ENCODE results near the gene L3MBTL1. TPM values are rescaled to one million over a fixed set of nuclear protein-coding genes. Genes with fewer than 3 reads are reported as not detected.

L3MBTL1 gene
- total RNA-seq, 1 experiment from 2014 or later = 8.4 TPM

GRCh38 chr20:43558412-43559146 lies 51.1 kb downstream of the L3MBTL1 start, which contains the start of gene SGK2:
Gene SGK2, plus strand, starts transcription at chr20:43559027. Its CDS starts 7,469 bp downstream, at chr20:43566496.
- intact Hi-C loops (cut with micrococcal nuclease; ENCODE audit: unreplicated experiment) = loop anchor here (1.0 to 5.0 kb wide), 3 partner anchors 20 to 134 kb away; partner anchors contain the start of gene IFT52
- Histone ChIP-seq H3K4me1 (peaks cover 30% of the 10 kb centered on the region), H3K9me3 (no peaks in the 10 kb centered on the region), H3K4me3 (ENCODE audit: low read depth, low read length) (no peak within 1 kb of the TSS), H3K36me3 (ENCODE audit: control insufficient read depth, insufficient read depth, low read length) (no peaks in the 10 kb centered on the region), H3K27me3 (replicated peaks; ENCODE audit: control insufficient read depth, insufficient read depth, low read length) (no peaks in the 10 kb centered on the region)
- Mint-ChIP-seq H3K27me3 (ENCODE audit: insufficient read depth, unreplicated experiment) (no peaks in the 10 kb centered on the region), H3K27ac (ENCODE audit: unreplicated experiment) (peak within 1 kb of the TSS; percentile 23), H3K4me1 (ENCODE audit: low read depth, unreplicated experiment) (peaks cover 17% of the 10 kb centered on the region), H3K36me3 (ENCODE audit: insufficient read depth, unreplicated experiment) (peaks cover 4% of the 10 kb centered on the region), H3K4me3 (ENCODE audit: unreplicated experiment) (peak within 1 kb of the TSS; percentile 15), H3K9me3 (ENCODE audit: unreplicated experiment) (no peaks in the 10 kb centered on the region)
- TF ChIP-seq CTCF (IDR thresholded peaks at IDR 0.05; ENCODE audit: insufficient read depth in 1 of 2, low read depth in 1 of 2, low read length in 1 of 2, severe bottlenecking in 1 of 2, unreplicated experiment in 1 of 2) = no peak
- BruUV-seq (replicated peaks) = TSS peak; percentile 94
- peak; percentile 90 to 94 for DNase-seq
- ChIA-PET CTCF (interaction anchor here (0.5 to 1.5 kb wide), 10 partner anchors 9 to 133 kb away, joined by 3 to 32 read pairs (median 5); partner anchors contain the start of gene IFT52), POLR2A (interaction anchor here (1.0 to 1.5 kb wide), 4 partner anchors 13 to 101 kb away, joined by 4 to 13 read pairs (median 6); partner anchors contain the start of gene IFT52)

GRCh38 chr20:43559147-43559987 lies 51.9 kb downstream of the L3MBTL1 start:
- Mint-ChIP-seq H3K27me3 (ENCODE audit: insufficient read depth, unreplicated experiment) (no peaks in the 10 kb centered on the region), H3K27ac (ENCODE audit: unreplicated experiment) (peak overlapping the region; percentile 10), H3K36me3 (ENCODE audit: insufficient read depth, unreplicated experiment) (peaks cover 4% of the 10 kb centered on the region), H3K4me3 (ENCODE audit: unreplicated experiment) (peak overlapping the region; percentile 15), H3K9me3 (ENCODE audit: unreplicated experiment) (no peaks in the 10 kb centered on the region), H3K4me1 (ENCODE audit: low read depth, unreplicated experiment) (peaks cover 17% of the 10 kb centered on the region)
- ChIA-PET POLR2A (interaction anchor here (0.7 to 1.5 kb wide), 5 partner anchors 12 to 102 kb away, joined by 3 to 13 read pairs (median 6); partner anchors contain the start of gene IFT52), CTCF (interaction anchor here (0.5 to 1.5 kb wide), 11 partner anchors 9 to 342 kb away, joined by 3 to 32 read pairs (median 5); partner anchors contain the start of gene IFT52)
- no peak for TF ChIP-seq CTCF (IDR thresholded peaks at IDR 0.05; ENCODE audit: insufficient read depth in 1 of 2, low read depth in 1 of 2, low read length in 1 of 2, severe bottlenecking in 1 of 2, unreplicated experiment in 1 of 2)
- no peaks in the 10 kb centered on the region for H3K9me3 ChIP-seq
- TSS peak; percentile 74 for BruUV-seq (replicated peaks)
- peak in 1 of 2 experiments; percentile 34 for DNase-seq
- intact Hi-C loops (cut with micrococcal nuclease; ENCODE audit: unreplicated experiment) = loop anchor here (2.0 to 5.0 kb wide), 2 partner anchors 21 to 133 kb away; no protein-coding TSS in a partner anchor
- peaks cover 30% of the 10 kb centered on the region for H3K4me1 ChIP-seq
- no peaks in the 10 kb centered on the region for H3K36me3 ChIP-seq (ENCODE audit: control insufficient read depth, insufficient read depth, low read length)
- H3K4me3 ChIP-seq (ENCODE audit: low read depth, low read length) = no peak overlapping the region
- no peaks in the 10 kb centered on the region for H3K27me3 ChIP-seq (replicated peaks; ENCODE audit: control insufficient read depth, insufficient read depth, low read length)

- Histone ChIP-seq H3K27me3 (replicated peaks; ENCODE audit: control insufficient read depth, insufficient read depth, low read length) (no peaks in the 10 kb centered on the region), H3K4me3 (ENCODE audit: low read depth, low read length) (no peak overlapping the region), H3K4me1 (peaks cover 30% of the 10 kb centered on the region), H3K36me3 (ENCODE audit: control insufficient read depth, insufficient read depth, low read length) (no peaks in the 10 kb centered on the region), H3K9me3 (no peaks in the 10 kb centered on the region)
- POLR2A ChIA-PET = no interaction called here
- Mint-ChIP-seq H3K27me3 (ENCODE audit: insufficient read depth, unreplicated experiment) (no peaks in the 10 kb centered on the region), H3K27ac (ENCODE audit: unreplicated experiment) (no peak overlapping the region), H3K36me3 (ENCODE audit: insufficient read depth, unreplicated experiment) (peaks cover 4% of the 10 kb centered on the region), H3K4me1 (ENCODE audit: low read depth, unreplicated experiment) (peaks cover 17% of the 10 kb centered on the region), H3K4me3 (ENCODE audit: unreplicated experiment) (no peak overlapping the region), H3K9me3 (ENCODE audit: unreplicated experiment) (no peaks in the 10 kb centered on the region)
- BruUV-seq (replicated peaks) = no TSS peak
- intact Hi-C loops (cut with micrococcal nuclease; ENCODE audit: unreplicated experiment) = no loop called here
- CTCF ChIA-PET = interaction anchor here (0.7 kb wide), 1 partner anchor 11 kb away, joined by 6 read pairs; no protein-coding TSS in a partner anchor
- TF ChIP-seq CTCF (IDR thresholded peaks at IDR 0.05; ENCODE audit: insufficient read depth in 1 of 2, low read depth in 1 of 2, low read length in 1 of 2, severe bottlenecking in 1 of 2, unreplicated experiment in 1 of 2) = no peak
- DNase-seq = peak in 1 of 2 experiments; percentile 37
These were observed 53.5 kb downstream of the L3MBTL1 start for GRCh38 chr20:43560974-43561373.

Measured in Caco-2 (cell line).